Ascending aorta (tissue), 2 donors: ENCODE results near the gene GRAMD2B. TPM values are rescaled to one million over a fixed set of nuclear protein-coding genes. Genes with fewer than 3 reads are reported as not detected.

Experiments used
- DNase-seq, 2 donors: peaks; one replicate each; pipeline ENCODE4 v3.0.0-alpha.2; 2019; ENCODE audit warnings: low spot score in 2 of 2
- H3K27ac ChIP-seq, 2 donors: fragments of 200-600 bp; sonication (generic); one replicate each; pipeline ENCODE4 v1.5.1; 2016 to 2017; ENCODE audit warnings: mild to moderate bottlenecking in 1 of 2
- H3K27me3 ChIP-seq: fragments of 200-600 bp; sonication (generic); one replicate; pipeline ENCODE4 v1.5.1; 2017
- H3K36me3 ChIP-seq, 2 donors: fragments of 200-600 bp; sonication (generic); one replicate each; pipeline ENCODE4 v1.5.1; 2016
- H3K4me1 ChIP-seq, 2 donors: fragments of 200-600 bp; sonication (generic); one replicate each; pipeline ENCODE4 v1.5.1; 2016 to 2017; ENCODE audit warnings: mild to moderate bottlenecking in 1 of 2
- H3K4me3 ChIP-seq, 2 donors: fragments of 200-600 bp; sonication (generic); one replicate each; pipeline ENCODE4 v1.5.1; 2016 to 2017; ENCODE audit warnings: mild to moderate bottlenecking in 1 of 2
- H3K9me3 ChIP-seq, 2 donors: fragments of 200-600 bp; sonication (generic); one replicate each; pipeline ENCODE4 v1.5.1; 2016
- intact Hi-C: fragments of 100-400 bp; cut with DNase I; formaldehyde crosslinking; loops from one replicate; pipeline ENCODE4 v1.15.1; 2023
- total RNA-seq: library from RNA; depleted of rRNA; stranded (reverse); fragments of >200 nt; gene quantifications from one replicate; pipeline ENCODE4 v1.1.0, GENCODE V29; 2016
- TF ChIP-seq, protein P1 (sequence below), 3 experiments: fragments of 200-600 bp in 2 of 3; fragments of 450-650 bp in 1 of 3; sonication (generic) in 2 of 3; IDR thresholded peaks; one replicate each; pipeline ENCODE4 v1.5.1; 2016 to 2019; ENCODE audit warnings: antibody characterized with exemption in 3 of 3, mild to moderate bottlenecking in 1 of 3, moderate library complexity in 1 of 3

GRAMD2B gene
- total RNA-seq, 1 donor from 2014 or later: 55.6 TPM

DNA sequence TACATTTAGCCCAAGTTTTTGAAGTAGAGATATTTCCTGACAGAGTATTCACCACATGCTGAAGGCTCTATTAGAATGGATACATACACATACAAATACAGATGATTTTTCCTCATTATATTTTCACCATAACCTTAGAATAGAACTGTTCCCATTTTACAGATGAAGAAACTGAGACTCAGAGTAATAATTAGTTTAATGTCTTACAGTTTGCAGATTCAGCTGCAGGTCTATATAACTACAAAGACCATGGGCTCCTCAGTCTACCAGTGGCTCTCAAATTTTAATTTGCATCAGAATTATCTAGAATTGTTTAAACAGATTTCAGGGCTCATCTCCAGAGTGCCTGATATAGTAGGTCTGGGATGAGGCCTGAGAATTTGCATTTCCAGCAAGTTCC, 64.4 kb downstream of the GRAMD2B start:
- intact Hi-C loops: loop anchor here (5.0 kb wide), 1 partner anchor 135 kb away; no protein-coding TSS in a partner anchor
- Histone ChIP-seq H3K27me3 (no peaks in the 10 kb centered on the region), H3K27ac (peak overlapping the region; percentile 63 to 65), H3K9me3 (no peaks in the 10 kb centered on the region), H3K4me1 (peaks cover 8 to 19% of the 10 kb centered on the region in 2 donors), H3K4me3 (no peak overlapping the region), H3K36me3 (peaks cover 70 to 90% of the 10 kb centered on the region in 2 donors)
- no peak for DNase-seq
- TF ChIP-seq, protein P1, sequence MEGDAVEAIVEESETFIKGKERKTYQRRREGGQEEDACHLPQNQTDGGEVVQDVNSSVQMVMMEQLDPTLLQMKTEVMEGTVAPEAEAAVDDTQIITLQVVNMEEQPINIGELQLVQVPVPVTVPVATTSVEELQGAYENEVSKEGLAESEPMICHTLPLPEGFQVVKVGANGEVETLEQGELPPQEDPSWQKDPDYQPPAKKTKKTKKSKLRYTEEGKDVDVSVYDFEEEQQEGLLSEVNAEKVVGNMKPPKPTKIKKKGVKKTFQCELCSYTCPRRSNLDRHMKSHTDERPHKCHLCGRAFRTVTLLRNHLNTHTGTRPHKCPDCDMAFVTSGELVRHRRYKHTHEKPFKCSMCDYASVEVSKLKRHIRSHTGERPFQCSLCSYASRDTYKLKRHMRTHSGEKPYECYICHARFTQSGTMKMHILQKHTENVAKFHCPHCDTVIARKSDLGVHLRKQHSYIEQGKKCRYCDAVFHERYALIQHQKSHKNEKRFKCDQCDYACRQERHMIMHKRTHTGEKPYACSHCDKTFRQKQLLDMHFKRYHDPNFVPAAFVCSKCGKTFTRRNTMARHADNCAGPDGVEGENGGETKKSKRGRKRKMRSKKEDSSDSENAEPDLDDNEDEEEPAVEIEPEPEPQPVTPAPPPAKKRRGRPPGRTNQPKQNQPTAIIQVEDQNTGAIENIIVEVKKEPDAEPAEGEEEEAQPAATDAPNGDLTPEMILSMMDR (IDR thresholded peaks at IDR 0.05): no peak

DNA sequence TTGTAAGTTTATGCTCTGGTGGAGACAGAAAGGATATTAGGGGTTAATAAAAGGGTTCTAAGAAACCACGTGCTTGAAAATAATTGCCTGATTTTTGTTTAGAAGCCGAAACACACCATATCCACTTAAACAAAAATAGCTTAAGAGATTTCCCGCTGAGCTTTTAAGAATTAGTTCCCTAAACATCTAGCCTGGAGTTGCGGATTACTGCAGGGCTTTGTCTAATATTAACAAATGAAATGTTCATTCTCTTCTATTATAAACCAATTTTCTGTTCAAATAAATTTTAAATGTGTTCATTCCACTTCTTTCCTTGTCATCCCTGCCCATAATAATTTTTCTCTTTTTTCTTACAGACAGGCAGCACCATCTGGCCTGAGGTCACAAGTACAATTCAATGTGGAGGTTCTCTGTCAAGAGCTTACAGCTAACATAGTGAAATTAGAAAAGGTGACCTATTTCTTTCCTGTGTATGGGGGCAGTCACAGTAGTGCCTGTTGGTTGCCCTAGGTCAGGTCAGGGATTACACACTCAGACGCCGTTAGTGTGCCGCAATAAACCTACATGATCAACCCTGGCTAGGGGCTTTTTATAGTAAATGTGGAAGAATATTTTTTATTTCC, 65.3 kb downstream of the GRAMD2B start:
- no peak for DNase-seq
- H3K9me3 ChIP-seq: no peaks in the 10 kb centered on the region
- no peak overlapping the region for H3K4me3 ChIP-seq
- H3K27ac ChIP-seq: peak overlapping the region; percentile 63 to 65
- H3K36me3 ChIP-seq: peaks cover 67 to 96% of the 10 kb centered on the region in 2 donors
- no peaks in the 10 kb centered on the region for H3K27me3 ChIP-seq
- H3K4me1 ChIP-seq: peaks cover 8 to 19% of the 10 kb centered on the region in 2 donors
- TF ChIP-seq, protein P1 (IDR thresholded peaks at IDR 0.05): no peak
- intact Hi-C loops: loop anchor here (5.0 kb wide), 1 partner anchor 136 kb away; no protein-coding TSS in a partner anchor

- H3K27ac ChIP-seq: peak overlapping the region; percentile 63 to 65
- H3K36me3 ChIP-seq: peaks cover 61 to 93% of the 10 kb centered on the region in 2 donors
These were observed 67.1 kb downstream of the GRAMD2B start for GRCh38 chr5:126490167-126490940.

DNA sequence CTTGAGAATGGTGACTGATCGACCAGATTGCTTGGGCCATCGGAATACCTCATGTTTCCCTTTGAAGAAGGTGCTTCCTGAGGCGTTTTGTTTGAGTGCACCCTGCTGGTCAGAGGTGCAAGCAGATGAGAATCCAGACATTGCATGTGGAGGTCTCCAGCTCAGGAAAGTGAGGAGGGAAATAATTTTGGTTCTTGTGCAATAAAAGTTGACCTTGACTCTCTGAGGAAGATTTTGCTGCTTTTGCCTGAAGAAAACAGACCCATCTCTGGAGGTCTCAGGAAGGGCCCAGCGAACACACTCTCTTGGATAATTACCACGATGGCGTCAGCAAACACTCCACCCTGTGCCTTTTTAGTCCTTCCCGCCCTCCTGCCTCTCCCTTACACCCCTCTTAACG, 69.7 kb downstream of the GRAMD2B start:
- no peak overlapping the region for H3K4me3 ChIP-seq
- H3K4me1 ChIP-seq: peaks cover 0 to 9% of the 10 kb centered on the region in 2 donors
- TF ChIP-seq, protein P1 (IDR thresholded peaks at IDR 0.05): peak in 1 of 3 experiments; percentile 30
- no peaks in the 10 kb centered on the region for H3K27me3 ChIP-seq
- H3K27ac ChIP-seq: peak overlapping the region in 1 of 2 donors; percentile 23
- DNase-seq: no peak
- no peaks in the 10 kb centered on the region for H3K9me3 ChIP-seq
- intact Hi-C loops: loop anchor here (5.0 kb wide), 1 partner anchor 44 kb away; no protein-coding TSS in a partner anchor
- H3K36me3 ChIP-seq: peaks cover 46 to 71% of the 10 kb centered on the region in 2 donors

More at GRCh38 chr5:126490167-126490940, 67.1 kb downstream of the GRAMD2B start:
- no peak for DNase-seq
- no peak overlapping the region for H3K4me3 ChIP-seq
- H3K27me3 ChIP-seq: no peaks in the 10 kb centered on the region
- TF ChIP-seq, protein P1 (IDR thresholded peaks at IDR 0.05): no peak
- no peaks in the 10 kb centered on the region for H3K9me3 ChIP-seq
- peaks cover 5 to 19% of the 10 kb centered on the region in 2 donors for H3K4me1 ChIP-seq
- intact Hi-C loops: loop anchor here (5.0 kb wide), 1 partner anchor 47 kb away; no protein-coding TSS in a partner anchor

GRCh38 chr5:126494393-126494792, 71.2 kb downstream of the GRAMD2B start:
- Histone ChIP-seq H3K36me3 (peaks cover 33 to 57% of the 10 kb centered on the region in 2 donors), H3K27me3 (no peaks in the 10 kb centered on the region), H3K9me3 (no peaks in the 10 kb centered on the region), H3K4me3 (no peak overlapping the region), H3K27ac (no peak overlapping the region), H3K4me1 (peaks cover 0 to 6% of the 10 kb centered on the region in 2 donors)
- intact Hi-C loops: loop anchor here (5.0 kb wide), 1 partner anchor 43 kb away; no protein-coding TSS in a partner anchor
- DNase-seq: no peak
- TF ChIP-seq, protein P1 (IDR thresholded peaks at IDR 0.05): no peak
